HG03520 (cell line): ENCODE measurements around the gene APPBP2.
A peak's percentile ranks its signal among the peaks of the same experiment; 100 is the strongest.
"Not testable (repeated sequence)": the region's sequence is repeated elsewhere in the genome, so short reads cannot be mapped to it uniquely, and the experiment has no call there.

Source experiments
- ATAC-seq: cut with Tn5 transposase; IDR thresholded peaks from one replicate; pipeline ENCODE4 v1.9.1; 2021; ENCODE audit warnings: mild to moderate bottlenecking, moderate library complexity; ENCODE audit not compliant: unreplicated experiment

Gene APPBP2

GRCh38 chr17:60525685-60526514, at the start of gene APPBP2:
TSS of gene APPBP2 (minus strand) at chr17:60526242. CDS start at chr17:60525931, 311 bp downstream.
- peak; percentile 90 for ATAC-seq

GRCh38 chr17:60573236-60574051, 47.4 kb upstream of the APPBP2 start:
- ATAC-seq = no peak

GRCh38 chr17:60565233-60565632, 39.2 kb upstream of the APPBP2 start:
- no peak for ATAC-seq

- no peak for ATAC-seq
Measured at GRCh38 chr17:60563743-60564142, 37.7 kb upstream of the APPBP2 start.

GRCh38 chr17:60562421-60562820, 36.4 kb upstream of the APPBP2 start:
- no peak for ATAC-seq

- no peak for ATAC-seq
Measured at GRCh38 chr17:60560860-60561257, 34.8 kb upstream of the APPBP2 start.

GRCh38 chr17:60559995-60560859, 34.2 kb upstream of the APPBP2 start:
- no peak for ATAC-seq

- ATAC-seq = no peak
Measured at GRCh38 chr17:60559659-60559994, 33.6 kb upstream of the APPBP2 start.

GRCh38 chr17:60557805-60558204, 31.8 kb upstream of the APPBP2 start:
- no peak for ATAC-seq

- ATAC-seq = no peak
Measured at GRCh38 chr17:60555786-60556185, 29.7 kb upstream of the APPBP2 start.

- no peak for ATAC-seq
Measured at GRCh38 chr17:60554377-60554788, 28.3 kb upstream of the APPBP2 start.

- ATAC-seq = not testable (repeated sequence)
Measured at GRCh38 chr17:60552255-60552654, 26.2 kb upstream of the APPBP2 start.

GRCh38 chr17:60548990-60549389, 22.9 kb upstream of the APPBP2 start:
- no peak for ATAC-seq

- ATAC-seq = no peak
Measured at GRCh38 chr17:60545465-60546191, 19.6 kb upstream of the APPBP2 start.

- ATAC-seq = no peak
Measured at GRCh38 chr17:60542071-60542470, 16.0 kb upstream of the APPBP2 start.

- ATAC-seq = no peak
Measured at GRCh38 chr17:60540460-60540859, 14.4 kb upstream of the APPBP2 start.

GRCh38 chr17:60539807-60540206, 13.8 kb upstream of the APPBP2 start:
- no peak for ATAC-seq

GRCh38 chr17:60538726-60539125, 12.7 kb upstream of the APPBP2 start:
- no peak for ATAC-seq

- ATAC-seq = no peak
Measured at GRCh38 chr17:60535382-60536279, 9.6 kb upstream of the APPBP2 start.
